Mononuclear cell (primary cell): ENCODE data around the gene TRIB2. TPM values are rescaled to one million over a fixed set of nuclear protein-coding genes. Genes with fewer than 3 reads are reported as not detected.
"Not testable (repeated sequence)": the region's sequence is repeated elsewhere in the genome, so short reads cannot be mapped to it uniquely, and the experiment has no call there.

Source experiments
- H3K27me3 ChIP-seq: 2 replicates; pipeline ENCODE4 v1.6.0; 2011; ENCODE audit warnings: low read length, control low read depth; ENCODE audit not compliant: insufficient read depth
- H3K4me1 ChIP-seq: 2 replicates; pipeline ENCODE4 v1.5.1; 2011; ENCODE audit warnings: mild to moderate bottlenecking, low read length, control low read depth; ENCODE audit not compliant: insufficient read depth
- H3K4me3 ChIP-seq: 2 replicates; pipeline ENCODE4 v1.5.1; 2011; ENCODE audit warnings: mild to moderate bottlenecking, low read length, moderate library complexity
- H3K9me3 ChIP-seq: 2 replicates; pipeline ENCODE4 v1.5.1; 2011; ENCODE audit warnings: low read depth, mild to moderate bottlenecking, control low read depth, low read length
- total RNA-seq: library from RNA; depleted of rRNA; stranded (reverse); fragments of >200 nt; gene quantifications from one replicate; pipeline ENCODE4 v1.2.3, GENCODE V29; 2012

The TRIB2 gene
- 74.6 TPM for total RNA-seq

GRCh38 chr2:12716282-12717190 lies at the start of gene TRIB2:
TRIB2 (plus strand) TSS chr2:12716936; CDS start chr2:12718308, 1,372 bp downstream.
- H3K27me3 ChIP-seq = peaks cover 20% of the 10 kb centered on the region
- peak within 1 kb of the TSS; percentile 81 for H3K4me3 ChIP-seq
- no peaks in the 10 kb centered on the region for H3K9me3 ChIP-seq
- peaks cover 48% of the 10 kb centered on the region for H3K4me1 ChIP-seq

DNA sequence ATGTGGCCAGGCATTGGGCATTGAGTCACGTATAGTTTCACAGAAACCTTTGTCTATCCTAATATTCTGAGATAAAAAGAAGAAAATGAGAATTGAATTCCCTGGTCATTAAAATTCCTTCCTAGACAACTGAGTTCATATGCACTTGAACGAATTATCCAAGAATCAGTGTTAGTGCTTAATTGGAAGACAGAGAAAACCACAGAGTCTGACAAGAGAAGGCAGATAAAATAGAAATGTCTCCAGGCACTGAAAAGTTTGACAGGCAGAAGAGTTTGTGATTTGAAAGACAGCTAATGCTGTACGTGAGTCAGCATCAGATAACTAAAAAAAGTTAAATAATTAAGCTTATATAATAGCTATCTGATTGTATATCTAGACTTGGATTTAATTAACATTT lies 47.7 kb upstream of the TRIB2 start:
- Histone ChIP-seq H3K4me1 (no peaks in the 10 kb centered on the region), H3K9me3 (peaks cover 13% of the 10 kb centered on the region), H3K27me3 (no peaks in the 10 kb centered on the region), H3K4me3 (no peak overlapping the region)

GRCh38 chr2:12672711-12673315 lies 43.9 kb upstream of the TRIB2 start:
- Histone ChIP-seq H3K4me1 (no peaks in the 10 kb centered on the region), H3K9me3 (no peaks in the 10 kb centered on the region), H3K27me3 (no peaks in the 10 kb centered on the region), H3K4me3 (no peak overlapping the region)

DNA sequence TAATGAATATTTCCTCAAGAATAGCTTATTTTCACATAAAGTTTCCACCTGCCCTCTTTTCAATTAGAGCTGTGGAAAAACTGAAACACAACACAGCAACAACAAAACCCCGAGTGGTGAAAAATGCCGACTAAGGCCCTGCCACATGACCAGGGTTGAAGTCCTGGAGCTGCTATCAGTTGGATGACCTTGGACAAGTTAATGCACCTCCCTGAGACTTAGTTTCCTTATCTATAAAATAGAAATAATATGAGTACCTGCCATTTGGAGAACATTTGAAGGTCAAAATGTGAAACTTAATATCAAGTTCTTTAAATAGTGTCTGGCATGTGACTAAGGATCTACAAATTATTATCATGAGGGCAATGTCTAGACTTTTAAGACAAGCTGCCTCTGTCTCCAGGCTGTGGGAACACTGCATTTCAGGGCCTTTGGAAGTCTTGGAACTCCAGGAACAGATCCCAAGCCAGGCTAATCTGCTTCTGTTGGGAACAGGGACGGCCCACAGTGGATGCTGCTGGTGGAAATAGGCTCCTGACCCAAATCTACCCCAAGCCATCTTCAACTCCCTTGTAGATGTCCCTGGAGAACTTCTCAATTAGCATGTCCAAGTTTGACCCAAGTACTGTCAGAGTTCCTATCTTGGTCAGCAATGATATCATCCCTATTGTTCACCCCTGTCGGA lies 42.0 kb upstream of the TRIB2 start:
- Histone ChIP-seq H3K4me3 (no peak overlapping the region), H3K4me1 (no peaks in the 10 kb centered on the region), H3K27me3 (no peaks in the 10 kb centered on the region), H3K9me3 (no peaks in the 10 kb centered on the region)

DNA sequence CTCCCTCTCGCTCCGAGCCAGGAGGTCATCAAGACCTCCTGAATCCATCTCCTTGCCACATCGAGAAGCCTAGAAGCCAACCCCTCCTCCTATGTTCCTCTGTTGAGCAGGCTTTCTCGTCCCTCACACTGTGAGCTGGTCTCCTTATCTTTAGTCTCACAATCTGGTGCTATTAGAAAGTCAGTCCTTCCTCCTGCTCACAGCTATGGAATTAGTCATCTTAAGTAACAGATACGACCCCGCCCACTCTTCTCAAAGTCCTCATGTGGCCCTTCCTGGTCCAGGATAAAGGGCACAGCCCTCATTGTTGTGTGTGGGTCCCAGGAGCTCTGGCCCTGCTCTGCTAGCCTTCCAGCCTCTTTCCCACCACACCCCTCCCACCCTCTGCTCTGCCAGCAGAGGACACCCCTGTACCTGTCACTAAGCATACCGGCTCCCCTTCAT lies 41.4 kb upstream of the TRIB2 start:
- no peaks in the 10 kb centered on the region for H3K4me1 ChIP-seq
- no peaks in the 10 kb centered on the region for H3K9me3 ChIP-seq
- no peak overlapping the region for H3K4me3 ChIP-seq
- H3K27me3 ChIP-seq = no peaks in the 10 kb centered on the region

- no peak overlapping the region for H3K4me3 ChIP-seq
- no peaks in the 10 kb centered on the region for H3K9me3 ChIP-seq
- H3K27me3 ChIP-seq = no peaks in the 10 kb centered on the region
- H3K4me1 ChIP-seq = no peaks in the 10 kb centered on the region
These were observed 40.9 kb upstream of the TRIB2 start for GRCh38 chr2:12675801-12676200.

GRCh38 chr2:12676771-12677170 lies 40.0 kb upstream of the TRIB2 start:
- no peaks in the 10 kb centered on the region for H3K9me3 ChIP-seq
- no peak overlapping the region for H3K4me3 ChIP-seq
- H3K27me3 ChIP-seq = no peaks in the 10 kb centered on the region
- H3K4me1 ChIP-seq = no peaks in the 10 kb centered on the region

DNA sequence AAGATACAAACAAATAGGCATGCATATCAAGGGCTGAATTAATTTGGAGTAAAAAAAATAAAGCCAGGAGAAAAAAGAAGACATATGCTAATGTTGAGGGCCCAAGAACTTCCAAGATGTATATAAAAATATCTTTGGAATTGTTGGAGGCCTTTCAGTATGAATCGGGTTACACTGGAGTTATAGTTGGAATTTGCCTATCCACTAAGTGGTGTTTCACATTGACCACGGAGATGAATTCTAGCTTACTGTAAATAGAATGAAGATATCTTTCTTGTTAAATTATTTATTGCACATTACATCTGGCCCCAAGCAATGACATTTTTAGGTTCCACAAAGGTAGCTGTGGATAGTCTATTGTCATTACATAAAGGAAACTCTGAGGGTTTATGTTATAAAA lies 38.5 kb upstream of the TRIB2 start:
- Histone ChIP-seq H3K4me1 (no peaks in the 10 kb centered on the region), H3K4me3 (no peak overlapping the region), H3K27me3 (no peaks in the 10 kb centered on the region), H3K9me3 (no peaks in the 10 kb centered on the region)

DNA sequence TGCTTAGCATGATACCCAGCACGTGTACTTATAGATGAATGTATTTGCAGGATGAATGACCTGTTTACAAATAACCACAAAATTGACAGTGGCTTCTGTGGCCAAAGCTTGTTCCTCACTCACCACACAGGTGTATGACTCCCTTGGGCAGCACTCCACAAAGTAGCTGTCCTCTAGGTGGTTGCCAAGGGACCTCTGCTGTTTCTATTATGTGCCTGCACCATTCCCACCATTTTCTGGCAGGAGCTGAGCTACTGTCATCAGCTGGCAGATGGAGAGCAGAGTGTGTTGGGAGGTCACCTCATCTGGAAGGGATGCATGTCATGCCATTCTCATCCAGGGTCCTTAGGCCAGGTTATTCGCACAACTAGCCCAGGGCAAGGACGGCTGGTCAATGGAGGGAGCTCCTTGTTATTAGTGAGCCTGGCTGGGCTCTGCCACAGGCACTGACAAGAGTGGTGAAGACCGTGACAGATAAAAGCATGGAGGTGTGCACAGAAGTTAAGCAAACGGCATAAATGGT lies 37.1 kb upstream of the TRIB2 start:
- Histone ChIP-seq H3K4me1 (no peaks in the 10 kb centered on the region), H3K9me3 (no peaks in the 10 kb centered on the region), H3K4me3 (no peak overlapping the region), H3K27me3 (no peaks in the 10 kb centered on the region)

DNA sequence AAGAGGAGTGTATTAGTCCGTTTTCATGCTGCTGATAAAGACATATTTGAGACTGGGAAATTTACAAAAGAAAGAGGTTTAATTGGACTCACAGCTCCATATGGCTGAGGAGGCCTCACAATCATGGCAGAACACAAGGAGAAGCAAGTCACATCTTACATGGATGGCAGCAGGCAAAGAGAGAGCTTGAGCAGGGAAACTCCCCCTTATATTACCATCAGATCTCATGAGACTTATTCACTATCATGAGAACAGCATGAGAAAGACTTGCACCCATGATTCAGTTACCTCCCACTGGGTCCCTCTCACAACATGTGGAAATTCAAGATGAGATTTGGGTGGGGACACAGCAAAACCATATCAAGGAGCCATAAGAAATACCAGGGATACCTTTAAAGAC lies 36.6 kb upstream of the TRIB2 start:
- not testable (repeated sequence) for H3K9me3 ChIP-seq, H3K4me1 ChIP-seq, H3K4me3 ChIP-seq, H3K27me3 ChIP-seq

DNA sequence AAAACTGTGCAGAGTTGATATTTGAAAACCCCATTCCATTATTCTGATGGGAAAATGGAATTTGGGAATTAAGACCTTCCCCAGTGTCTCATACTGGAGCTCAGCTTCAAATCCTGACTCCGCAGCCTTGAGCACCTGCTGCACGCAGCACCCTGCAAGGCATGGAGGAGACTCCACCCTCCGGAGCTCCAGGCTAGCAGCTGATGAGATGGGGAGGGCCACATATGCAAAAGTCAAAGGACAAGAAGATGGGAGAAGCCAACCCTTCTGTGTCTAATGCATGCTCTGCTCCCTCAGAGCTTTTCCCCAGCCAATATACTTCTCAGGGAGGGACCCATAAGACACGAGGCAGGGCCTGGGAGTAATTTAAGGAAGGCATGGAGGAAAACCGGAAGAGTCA lies 34.7 kb upstream of the TRIB2 start:
- H3K9me3 ChIP-seq = no peaks in the 10 kb centered on the region
- no peaks in the 10 kb centered on the region for H3K27me3 ChIP-seq
- no peak overlapping the region for H3K4me3 ChIP-seq
- no peaks in the 10 kb centered on the region for H3K4me1 ChIP-seq

DNA sequence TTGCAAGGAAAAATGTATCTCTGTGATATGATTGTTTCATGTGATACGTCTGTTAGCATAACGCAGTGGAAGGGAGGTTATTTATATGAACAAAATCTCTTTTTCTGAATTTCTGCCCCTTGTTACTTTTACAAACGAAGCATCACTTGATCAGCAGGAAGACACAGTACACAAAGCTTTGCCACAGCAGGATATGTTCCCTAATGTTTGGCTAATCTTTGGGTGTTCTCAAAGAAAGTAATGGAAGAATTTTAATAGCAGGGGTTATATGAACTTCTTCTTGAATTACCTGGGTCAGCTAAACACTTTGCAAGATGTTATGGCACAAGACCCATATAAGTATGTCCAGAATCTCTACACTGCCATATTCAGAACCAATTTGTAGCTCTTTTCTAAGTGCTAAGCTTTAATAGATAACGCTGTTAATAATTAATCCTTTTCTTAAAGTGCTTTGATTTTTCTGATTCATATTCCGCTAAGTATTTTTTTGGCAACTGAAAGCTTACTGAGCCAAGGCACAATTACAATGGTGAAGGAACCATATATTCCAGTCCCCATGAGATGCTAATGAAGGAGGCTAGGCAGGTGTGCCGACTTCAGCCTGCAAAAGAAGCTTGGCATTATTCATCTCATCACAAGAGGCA lies 33.2 kb upstream of the TRIB2 start:
- Histone ChIP-seq H3K9me3 (no peaks in the 10 kb centered on the region), H3K27me3 (no peaks in the 10 kb centered on the region), H3K4me1 (no peaks in the 10 kb centered on the region), H3K4me3 (no peak overlapping the region)

GRCh38 chr2:12684471-12684936 lies 32.2 kb upstream of the TRIB2 start:
- H3K9me3 ChIP-seq = no peaks in the 10 kb centered on the region
- no peak overlapping the region for H3K4me3 ChIP-seq
- H3K27me3 ChIP-seq = no peaks in the 10 kb centered on the region
- H3K4me1 ChIP-seq = no peaks in the 10 kb centered on the region

- H3K4me3 ChIP-seq = no peak overlapping the region
- H3K27me3 ChIP-seq = no peaks in the 10 kb centered on the region
- H3K4me1 ChIP-seq = no peaks in the 10 kb centered on the region
- H3K9me3 ChIP-seq = no peaks in the 10 kb centered on the region
These were observed 31.6 kb upstream of the TRIB2 start for GRCh38 chr2:12685145-12685544.

- Histone ChIP-seq H3K27me3 (no peaks in the 10 kb centered on the region), H3K4me3 (no peak overlapping the region), H3K9me3 (no peaks in the 10 kb centered on the region), H3K4me1 (no peaks in the 10 kb centered on the region)
These were observed 30.8 kb upstream of the TRIB2 start for GRCh38 chr2:12685956-12686355.
